Measurements from ENCODE around the gene RBM26. TPM values are rescaled to one million over a fixed set of nuclear protein-coding genes. Genes with fewer than 3 reads are reported as not detected.
A peak's percentile ranks its signal among the peaks of the same experiment; 100 is the strongest.

The RBM26 gene
- 42.0 TPM for total RNA-seq
- long read RNA-seq, full-length matches to known transcripts = 7 of 24 reads
- long read RNA-seq, partial matches to known transcripts = 7 of 24 reads
- long read RNA-seq, other reads (novel, unspliced or antisense) = 10 of 24 reads

DNA sequence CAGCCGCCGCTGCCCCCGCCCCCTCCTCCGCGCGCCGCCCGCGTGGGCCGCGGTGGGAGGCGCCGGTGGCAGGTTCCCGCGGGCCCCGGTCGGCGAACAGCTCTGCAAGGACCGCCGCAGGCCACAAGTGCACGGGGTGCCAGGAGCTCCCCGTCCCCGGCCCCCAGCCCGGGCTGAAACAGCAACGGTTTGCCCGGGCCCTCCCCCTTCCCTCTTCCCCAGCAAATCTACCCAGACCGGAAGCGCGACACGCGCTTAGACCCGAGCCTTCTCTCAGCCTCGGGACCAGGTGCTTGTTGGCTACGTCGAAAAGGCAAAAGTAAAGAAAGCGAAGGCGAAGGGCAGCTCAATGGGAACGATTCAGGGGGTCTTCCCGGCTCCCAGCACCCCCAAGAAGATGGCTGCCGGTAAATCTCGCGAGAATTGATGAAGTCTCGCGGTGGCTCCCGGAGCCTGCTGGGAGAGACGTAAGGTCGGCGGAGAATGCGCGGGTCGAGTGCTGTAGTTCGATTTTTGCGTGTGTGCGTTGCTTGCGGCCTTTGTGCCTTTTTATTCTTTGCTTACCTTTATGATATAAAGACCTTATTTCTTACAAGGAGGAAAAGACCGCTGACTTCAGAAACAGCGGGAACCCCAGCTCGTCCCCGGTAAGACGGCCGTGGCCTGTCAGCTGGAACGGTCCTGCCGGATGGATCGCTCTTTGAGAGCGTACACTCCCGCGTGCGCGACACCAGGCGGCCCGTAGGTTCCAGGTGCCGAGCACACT lies at the start of gene RBM26:
TSS of gene RBM26 (minus strand) at position 425 of the 766 bp plus-strand sequence. CDS start 481 bp downstream, outside the sequence.
- H3K27me3 ChIP-seq = no peaks in the 10 kb centered on the region
- peak; percentile 22 for TF ChIP-seq CTCF (IDR thresholded peaks at IDR 0.05)
- peak within 1 kb of the TSS; percentile 74 for H3K4me3 ChIP-seq
- H3K9me3 ChIP-seq = no peaks in the 10 kb centered on the region
- ATAC-seq (peak; percentile 91), DNase-seq (peak; percentile 94)
- intact Hi-C loops (cut with DNase I) = no loop called here
- H3K27ac ChIP-seq = peak within 1 kb of the TSS; percentile 96
- H3K4me1 ChIP-seq = peaks cover 25% of the 10 kb centered on the region
- no peaks in the 10 kb centered on the region for H3K36me3 ChIP-seq

- H3K4me3 ChIP-seq = no peak overlapping the region
- intact Hi-C loops (cut with DNase I) = no loop called here
- DNase-seq (no peak), ATAC-seq (no peak)
- H3K27ac ChIP-seq = no peak overlapping the region
- no peaks in the 10 kb centered on the region for H3K36me3 ChIP-seq
- no peaks in the 10 kb centered on the region for H3K4me1 ChIP-seq
- no peak for TF ChIP-seq CTCF (IDR thresholded peaks at IDR 0.05)
- H3K9me3 ChIP-seq = no peaks in the 10 kb centered on the region
- H3K27me3 ChIP-seq = no peaks in the 10 kb centered on the region
Measured at GRCh38 chr13:79455331-79455730, 49.3 kb upstream of the RBM26 start.

GRCh38 chr13:79452239-79452913 lies 46.3 kb upstream of the RBM26 start:
- no peaks in the 10 kb centered on the region for H3K9me3 ChIP-seq
- intact Hi-C loops (cut with DNase I) = no loop called here
- no peak overlapping the region for H3K27ac ChIP-seq
- no peak for DNase-seq
- no peak for ATAC-seq
- no peaks in the 10 kb centered on the region for H3K27me3 ChIP-seq
- TF ChIP-seq CTCF (IDR thresholded peaks at IDR 0.05) = no peak
- H3K4me3 ChIP-seq = no peak overlapping the region
- no peaks in the 10 kb centered on the region for H3K4me1 ChIP-seq
- no peaks in the 10 kb centered on the region for H3K36me3 ChIP-seq

- H3K4me1 ChIP-seq = no peaks in the 10 kb centered on the region
Measured at GRCh38 chr13:79451500-79451962, 45.5 kb upstream of the RBM26 start.

GRCh38 chr13:79450110-79450509 lies 44.1 kb upstream of the RBM26 start:
- no peak for TF ChIP-seq CTCF (IDR thresholded peaks at IDR 0.05)
- DNase-seq (no peak), ATAC-seq (no peak)
- Histone ChIP-seq H3K27ac (no peak overlapping the region), H3K4me1 (no peaks in the 10 kb centered on the region), H3K9me3 (no peaks in the 10 kb centered on the region), H3K36me3 (no peaks in the 10 kb centered on the region), H3K27me3 (no peaks in the 10 kb centered on the region), H3K4me3 (no peak overlapping the region)
- intact Hi-C loops (cut with DNase I) = no loop called here

More at GRCh38 chr13:79451500-79451962, 45.5 kb upstream of the RBM26 start:
- no peaks in the 10 kb centered on the region for H3K9me3 ChIP-seq
- TF ChIP-seq CTCF (IDR thresholded peaks at IDR 0.05) = no peak
- intact Hi-C loops (cut with DNase I) = no loop called here
- DNase-seq (no peak), ATAC-seq (peak; percentile 83)
- H3K27ac ChIP-seq = no peak overlapping the region
- H3K36me3 ChIP-seq = no peaks in the 10 kb centered on the region
- H3K27me3 ChIP-seq = no peaks in the 10 kb centered on the region
- no peak overlapping the region for H3K4me3 ChIP-seq

Measured in upper lobe of right lung (tissue), 1 donor.